OCI-LY3 (cell line): ENCODE data around the gene SCNN1G.

Experiments used
- H2AFZ ChIP-seq: fragments of 200-600, 300-600 bp; shearing (Covaris generic); 2 replicates; pipeline ENCODE4 v1.6.0; 2014; ENCODE audit warnings: antibody characterized with exemption, low read depth, low read length
- H3K27ac ChIP-seq: fragments of 200-600, 300-600 bp; sonication (generic); 2 replicates; pipeline ENCODE4 v1.5.1; 2014; ENCODE audit warnings: mild to moderate bottlenecking, low read length, moderate library complexity, mixed read lengths
- H3K27me3 ChIP-seq: fragments of 200-600, 300-600 bp; sonication (generic); 2 replicates; pipeline ENCODE4 v1.6.1; 2014; ENCODE audit warnings: low read depth, low read length, mixed read lengths
- H3K36me3 ChIP-seq: fragments of 200-600, 300-600 bp; sonication (generic); replicated peaks from 2 replicates; pipeline ENCODE3; 2014; ENCODE audit warnings: low read depth, low read length, mixed read lengths
- H3K4me1 ChIP-seq: fragments of 300-600, 200-600 bp; sonication (generic); 2 replicates; pipeline ENCODE4 v1.6.1; 2014; ENCODE audit warnings: low read length, mixed read lengths
- H3K4me2 ChIP-seq: fragments of 200-600, 300-600 bp; sonication (generic); 2 replicates; pipeline ENCODE4 v1.6.1; 2014; ENCODE audit warnings: low read length, mixed read lengths
- H3K4me3 ChIP-seq: fragments of 300-600, 200-600 bp; sonication (generic); 2 replicates; pipeline ENCODE4 v1.5.1; 2014; ENCODE audit warnings: antibody characterized with exemption, mild to moderate bottlenecking, low read length, moderate library complexity
- H3K79me2 ChIP-seq: fragments of 300-600, 200-600 bp; shearing (Covaris generic); 2 replicates; pipeline ENCODE4 v1.6.1; 2014; ENCODE audit warnings: mild to moderate bottlenecking, low read length, mixed read lengths
- H3K9ac ChIP-seq: fragments of 300-600, 200-600 bp; shearing (Covaris generic); 2 replicates; pipeline ENCODE4 v1.6.0; 2014; ENCODE audit warnings: mild to moderate bottlenecking, low read length, moderate library complexity
- H3K9me3 ChIP-seq: fragments of 200-600, 300-600 bp; shearing (Covaris generic); 2 replicates; pipeline ENCODE4 v1.6.1; 2014; ENCODE audit warnings: low read length, mixed read lengths; ENCODE audit not compliant: insufficient read depth
- H4K20me1 ChIP-seq: fragments of 200-600, 300-600 bp; sonication (generic); 2 replicates; pipeline ENCODE4 v1.6.1; 2016; ENCODE audit warnings: low read length, mixed read lengths; ENCODE audit not compliant: insufficient read depth
- CTCF ChIP-seq: fragments of 200-600, 300-600 bp; sonication (generic); IDR thresholded peaks from 2 replicates; pipeline ENCODE4 v1.5.1; 2014; ENCODE audit warnings: antibody characterized with exemption, low read length, low read depth
- EZH2phosphoT487 ChIP-seq: fragments of 200-600 bp; shearing (Covaris generic); IDR thresholded peaks from 2 replicates; pipeline ENCODE4 v1.6.1; 2018; ENCODE audit warnings: antibody characterized with exemption, mixed run types, low read depth

Gene SCNN1G

GRCh38 chr16:23175651-23176050, 6.9 kb upstream of the SCNN1G start:
- Histone ChIP-seq H3K27me3 (peaks cover 24% of the 10 kb centered on the region; the same call in 1 of the 2 replicates), H3K9ac (no peak overlapping the region), H4K20me1 (no peaks in the 10 kb centered on the region), H3K4me2 (no peak overlapping the region), H3K79me2 (no peaks in the 10 kb centered on the region), H3K4me1 (no peaks in the 10 kb centered on the region), H3K4me3 (no peak overlapping the region), H3K9me3 (no peaks in the 10 kb centered on the region), H3K36me3 (no peaks in the 10 kb centered on the region), H2AFZ (no peak overlapping the region), H3K27ac (no peak overlapping the region)
- TF ChIP-seq CTCF = no peak
- TF ChIP-seq EZH2phosphoT487 = no peak

DNA sequence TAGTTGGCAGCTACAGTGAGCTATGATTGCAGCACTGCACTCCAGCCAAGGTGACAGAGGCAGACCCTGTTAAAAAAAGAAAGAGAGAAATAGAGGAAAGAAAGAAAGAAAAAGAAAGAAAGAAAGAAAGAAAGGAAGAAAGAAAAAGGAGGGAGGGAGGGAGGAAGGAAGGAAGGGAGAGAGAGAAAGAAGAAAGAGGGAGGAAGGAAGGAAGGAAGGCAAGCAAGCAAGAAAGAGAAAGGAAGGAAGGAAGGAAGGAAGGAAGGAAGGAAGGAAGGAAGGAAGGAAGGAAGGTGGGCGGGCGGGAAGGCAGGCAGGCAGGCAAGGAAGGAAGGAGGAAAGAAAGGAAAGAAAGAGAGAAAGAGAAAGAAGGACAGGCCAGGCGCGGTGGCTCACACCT, 1.0 kb upstream of the SCNN1G start:
- Histone ChIP-seq H3K4me1 (peaks cover 9% of the 10 kb centered on the region), H3K9ac (no peak overlapping the region), H3K79me2 (no peaks in the 10 kb centered on the region), H3K4me3 (no peak overlapping the region), H4K20me1 (no peaks in the 10 kb centered on the region), H3K27me3 (0 out of 2 replicates have a peak, but pooled peaks cover 6% of the 10 kb centered on the region), H3K4me2 (no peak overlapping the region), H3K36me3 (no peaks in the 10 kb centered on the region), H2AFZ (no peak overlapping the region), H3K27ac (no peak overlapping the region), H3K9me3 (no peaks in the 10 kb centered on the region)
- TF ChIP-seq EZH2phosphoT487 (no peak), CTCF (no peak)

DNA sequence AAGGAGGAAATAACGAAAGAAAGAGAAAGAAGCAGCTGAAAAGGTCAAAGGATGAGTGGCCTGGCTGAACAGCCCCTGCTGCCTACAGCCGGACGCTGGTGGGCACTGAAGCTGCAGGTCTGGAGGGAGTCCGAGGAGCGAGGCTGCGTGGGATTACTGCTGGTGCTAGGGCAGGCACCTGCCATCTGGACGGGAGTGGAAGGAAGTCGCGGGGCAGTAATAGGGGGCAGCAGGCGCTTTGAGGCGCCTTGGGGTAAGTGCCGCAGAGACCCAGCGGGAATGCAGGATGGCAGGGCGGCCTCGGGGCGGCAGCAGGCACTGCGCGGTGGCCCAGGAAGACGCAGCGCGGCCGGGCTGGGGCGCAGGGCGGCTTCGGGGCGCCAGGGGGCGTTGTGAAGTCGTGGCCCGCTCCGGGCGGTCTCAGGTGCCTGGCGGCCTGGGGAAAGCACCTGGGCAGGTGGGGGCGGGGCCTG, 303 bp upstream of the SCNN1G start:
- Histone ChIP-seq H4K20me1 (no peaks in the 10 kb centered on the region), H2AFZ (no peak overlapping the region), H3K4me2 (peak overlapping the region; percentile 47), H3K4me1 (peaks cover 14% of the 10 kb centered on the region), H3K27me3 (0 out of 2 replicates have a peak, but pooled peaks cover 6% of the 10 kb centered on the region), H3K9me3 (no peaks in the 10 kb centered on the region), H3K27ac (no peak overlapping the region), H3K36me3 (no peaks in the 10 kb centered on the region), H3K9ac (no peak overlapping the region), H3K79me2 (no peaks in the 10 kb centered on the region), H3K4me3 (no peak overlapping the region)
- TF ChIP-seq CTCF (peak; percentile 77), EZH2phosphoT487 (no peak)

DNA sequence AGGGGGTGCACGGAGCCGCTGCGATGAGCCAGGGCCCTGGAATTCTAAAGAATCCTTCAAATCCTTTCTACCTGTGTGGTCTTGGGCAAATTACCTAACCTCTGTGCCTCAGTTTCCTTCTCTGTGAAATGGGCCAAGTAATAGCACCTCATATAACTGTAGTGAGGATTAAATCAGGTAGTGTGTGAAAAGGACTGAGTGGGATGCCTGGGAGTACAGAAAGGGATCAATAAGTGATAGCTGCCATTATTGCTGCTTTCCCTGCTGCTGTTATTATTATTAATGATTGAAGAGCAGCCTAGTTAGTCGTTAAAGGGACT, 958 bp downstream of the SCNN1G start:
- no peaks in the 10 kb centered on the region for H3K79me2 ChIP-seq
- H4K20me1 ChIP-seq = no peaks in the 10 kb centered on the region
- no peak overlapping the region for H3K4me2 ChIP-seq
- H3K4me1 ChIP-seq = peaks cover 21% of the 10 kb centered on the region
- H3K9ac ChIP-seq = no peak overlapping the region
- no peak overlapping the region for H3K27ac ChIP-seq
- no peaks in the 10 kb centered on the region for H3K36me3 ChIP-seq
- no peaks in the 10 kb centered on the region for H3K9me3 ChIP-seq
- H3K4me3 ChIP-seq = no peak overlapping the region
- 0 out of 2 replicates have a peak, but pooled peaks cover 6% of the 10 kb centered on the region for H3K27me3 ChIP-seq
- TF ChIP-seq CTCF (no peak), EZH2phosphoT487 (no peak)
- H2AFZ ChIP-seq = no peak overlapping the region
